GM12891 (cell line): ENCODE data around the gene PDIA2.
A peak's percentile ranks its signal among the peaks of the same experiment; 100 is the strongest.
"Not testable (repeated sequence)": the region's sequence is repeated elsewhere in the genome, so short reads cannot be mapped to it uniquely, and the experiment has no call there.

Source experiments
- DNase-seq: peaks from one replicate; pipeline ENCODE4 v3.0.0; 2011; ENCODE audit warnings: low spot score; ENCODE audit not compliant: insufficient read length
- FAIRE-seq: peaks from 2 replicates; lab custom pipeline; 2011; peaks lifted over from hg19 to GRCh38; lab: Jason Lieb, UNC
- PAX5 ChIP-seq: IDR thresholded peaks from 2 replicates; pipeline ENCODE4 v1.6.1; 2011; ENCODE audit warnings: low read length, moderate library complexity, mild to moderate bottlenecking; ENCODE audit not compliant: insufficient read depth, severe bottlenecking
- POLR2A ChIP-seq: IDR thresholded peaks from 2 replicates; pipeline ENCODE4 v1.6.1; 2011; ENCODE audit warnings: low read depth, low read length, control low read depth
- POLR2AphosphoS5 ChIP-seq: IDR thresholded peaks from 2 replicates; pipeline ENCODE4 v1.6.1; 2011; ENCODE audit warnings: low read depth, low read length, control low read depth
- POU2F2 ChIP-seq: IDR thresholded peaks from 2 replicates; pipeline ENCODE4 v1.6.1; 2011; ENCODE audit warnings: low read depth, mild to moderate bottlenecking, control low read depth, low read length, moderate library complexity
- SPI1 ChIP-seq: IDR thresholded peaks from 2 replicates; pipeline ENCODE4 v1.6.1; 2011; ENCODE audit warnings: low read depth, low read length, control low read depth
- TAF1 ChIP-seq: IDR thresholded peaks from 2 replicates; pipeline ENCODE4 v1.6.1; 2011; ENCODE audit warnings: low read depth, low read length, control low read depth

Gene PDIA2

GRCh38 chr16:263182-263774 is 19.7 kb upstream of the PDIA2 start:
- DNase-seq (no peak), FAIRE-seq (no peak)
- no peak for TF ChIP-seq SPI1
- TF ChIP-seq PAX5, result no peak
- no peak for TF ChIP-seq POU2F2
- no peak for TF ChIP-seq TAF1
- no peak for TF ChIP-seq POLR2AphosphoS5
- TF ChIP-seq POLR2A, result no peak

GRCh38 chr16:263944-264343 is 19.0 kb upstream of the PDIA2 start:
- no peak for TF ChIP-seq PAX5
- no peak for TF ChIP-seq POLR2A
- TF ChIP-seq TAF1, result no peak
- TF ChIP-seq SPI1, result no peak
- TF ChIP-seq POU2F2, result no peak
- TF ChIP-seq POLR2AphosphoS5, result no peak
- no peak for FAIRE-seq
- DNase-seq, result no peak

- TF ChIP-seq POLR2A, result no peak
- TF ChIP-seq POU2F2, result no peak
- no peak for TF ChIP-seq POLR2AphosphoS5
- no peak for TF ChIP-seq SPI1
- FAIRE-seq, result no peak
- no peak for DNase-seq
These were observed 18.5 kb upstream of the PDIA2 start for GRCh38 chr16:264440-264951.

GRCh38 chr16:265002-265529 is 17.9 kb upstream of the PDIA2 start:
- FAIRE-seq (no peak), DNase-seq (no peak)
- TF ChIP-seq TAF1 (no peak), POLR2A (no peak), POU2F2 (no peak), PAX5 (no peak), POLR2AphosphoS5 (no peak), SPI1 (no peak)

GRCh38 chr16:265711-266110 is 17.3 kb upstream of the PDIA2 start:
- TF ChIP-seq PAX5, result no peak
- no peak for TF ChIP-seq TAF1
- TF ChIP-seq POLR2A, result no peak
- no peak for TF ChIP-seq SPI1
- TF ChIP-seq POLR2AphosphoS5, result no peak
- TF ChIP-seq POU2F2, result no peak
- FAIRE-seq (no peak), DNase-seq (no peak)

- no peak for DNase-seq
- TF ChIP-seq TAF1, result no peak
- TF ChIP-seq POU2F2, result no peak
- no peak for TF ChIP-seq PAX5
- TF ChIP-seq POLR2AphosphoS5, result no peak
- no peak for TF ChIP-seq SPI1
- TF ChIP-seq POLR2A, result no peak
- no peak for FAIRE-seq
These were observed 16.5 kb upstream of the PDIA2 start for GRCh38 chr16:266258-267164.

GRCh38 chr16:267562-267961 is 15.4 kb upstream of the PDIA2 start:
- DNase-seq, result not testable (repeated sequence)
- peak; percentile 99 for FAIRE-seq

- FAIRE-seq (no peak), DNase-seq (no peak)
- TF ChIP-seq POLR2AphosphoS5, result no peak
- no peak for TF ChIP-seq SPI1
- no peak for TF ChIP-seq PAX5
- TF ChIP-seq POU2F2, result no peak
- TF ChIP-seq TAF1, result no peak
- no peak for TF ChIP-seq POLR2A
These were observed 14.6 kb upstream of the PDIA2 start for GRCh38 chr16:268141-269053.
